Measurements from ENCODE around the gene ERC2.

ERC2 gene

DNA sequence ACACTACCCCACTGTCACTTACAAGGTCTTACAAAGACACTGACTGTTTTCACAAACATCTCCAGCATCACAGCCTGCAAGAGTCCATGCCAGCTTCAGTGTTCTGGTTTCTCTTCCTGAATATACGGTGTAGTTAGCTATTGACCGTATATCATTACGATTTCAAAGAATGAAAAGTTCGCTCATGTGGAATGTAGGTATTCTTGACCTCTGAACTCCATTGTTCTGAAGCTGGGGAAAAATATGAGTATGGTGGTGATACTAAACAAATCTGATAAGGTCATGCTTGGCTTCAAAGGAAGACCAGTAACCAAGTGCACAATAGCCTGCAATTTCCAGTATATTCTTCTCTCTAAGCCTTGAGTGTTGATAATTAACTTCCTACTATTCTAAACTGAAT is 665.5 kb downstream of the ERC2 start:
- ATAC-seq (ENCODE audit: low read depth) (no peak), DNase-seq (ENCODE audit: low spot score) (no peak)
- no peaks in the 10 kb centered on the region for H3K27me3 ChIP-seq (ENCODE audit: insufficient read depth, poor library complexity, severe bottlenecking)
- H3K4me3 ChIP-seq (ENCODE audit: severe bottlenecking): no peak overlapping the region
- H3K4me1 ChIP-seq (ENCODE audit: insufficient read depth, poor library complexity, severe bottlenecking): no peaks in the 10 kb centered on the region
- H3K27ac ChIP-seq (ENCODE audit: poor library complexity, severe bottlenecking): no peak overlapping the region
- H3K36me3 ChIP-seq (ENCODE audit: low read depth): no peaks in the 10 kb centered on the region
- H3K9me3 ChIP-seq (ENCODE audit: severe bottlenecking): no peaks in the 10 kb centered on the region
- TF ChIP-seq, protein P1, sequence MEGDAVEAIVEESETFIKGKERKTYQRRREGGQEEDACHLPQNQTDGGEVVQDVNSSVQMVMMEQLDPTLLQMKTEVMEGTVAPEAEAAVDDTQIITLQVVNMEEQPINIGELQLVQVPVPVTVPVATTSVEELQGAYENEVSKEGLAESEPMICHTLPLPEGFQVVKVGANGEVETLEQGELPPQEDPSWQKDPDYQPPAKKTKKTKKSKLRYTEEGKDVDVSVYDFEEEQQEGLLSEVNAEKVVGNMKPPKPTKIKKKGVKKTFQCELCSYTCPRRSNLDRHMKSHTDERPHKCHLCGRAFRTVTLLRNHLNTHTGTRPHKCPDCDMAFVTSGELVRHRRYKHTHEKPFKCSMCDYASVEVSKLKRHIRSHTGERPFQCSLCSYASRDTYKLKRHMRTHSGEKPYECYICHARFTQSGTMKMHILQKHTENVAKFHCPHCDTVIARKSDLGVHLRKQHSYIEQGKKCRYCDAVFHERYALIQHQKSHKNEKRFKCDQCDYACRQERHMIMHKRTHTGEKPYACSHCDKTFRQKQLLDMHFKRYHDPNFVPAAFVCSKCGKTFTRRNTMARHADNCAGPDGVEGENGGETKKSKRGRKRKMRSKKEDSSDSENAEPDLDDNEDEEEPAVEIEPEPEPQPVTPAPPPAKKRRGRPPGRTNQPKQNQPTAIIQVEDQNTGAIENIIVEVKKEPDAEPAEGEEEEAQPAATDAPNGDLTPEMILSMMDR (IDR thresholded peaks at IDR 0.05; ENCODE audit: poor library complexity, severe bottlenecking): no peak

DNA sequence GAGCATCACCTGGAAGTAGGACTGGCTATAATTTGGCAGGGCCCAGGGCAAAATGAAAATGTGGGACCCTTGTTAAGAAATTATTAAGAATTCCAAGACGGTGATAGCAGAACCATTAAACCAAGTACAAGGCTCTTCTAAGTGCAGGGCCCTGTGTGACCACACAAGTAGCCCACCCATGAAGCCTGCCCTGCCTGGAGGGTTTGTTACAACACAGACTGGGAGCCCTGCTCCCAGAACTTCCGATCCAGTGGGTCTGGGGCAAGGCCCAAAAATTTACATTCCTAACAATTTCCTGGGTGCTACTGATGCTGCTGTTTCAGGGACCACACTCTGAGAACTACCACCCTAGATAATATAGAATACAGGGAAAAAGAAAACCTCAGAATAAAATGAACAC is 666.6 kb downstream of the ERC2 start:
- Histone ChIP-seq H3K36me3 (ENCODE audit: low read depth) (no peaks in the 10 kb centered on the region), H3K27me3 (ENCODE audit: insufficient read depth, poor library complexity, severe bottlenecking) (no peaks in the 10 kb centered on the region), H3K4me1 (ENCODE audit: insufficient read depth, poor library complexity, severe bottlenecking) (no peaks in the 10 kb centered on the region), H3K4me3 (ENCODE audit: severe bottlenecking) (no peak overlapping the region), H3K9me3 (ENCODE audit: severe bottlenecking) (no peaks in the 10 kb centered on the region), H3K27ac (ENCODE audit: poor library complexity, severe bottlenecking) (no peak overlapping the region)
- ATAC-seq (ENCODE audit: low read depth): no peak
- DNase-seq (ENCODE audit: low spot score): no peak
- TF ChIP-seq, protein P1 (IDR thresholded peaks at IDR 0.05; ENCODE audit: poor library complexity, severe bottlenecking): no peak

DNA sequence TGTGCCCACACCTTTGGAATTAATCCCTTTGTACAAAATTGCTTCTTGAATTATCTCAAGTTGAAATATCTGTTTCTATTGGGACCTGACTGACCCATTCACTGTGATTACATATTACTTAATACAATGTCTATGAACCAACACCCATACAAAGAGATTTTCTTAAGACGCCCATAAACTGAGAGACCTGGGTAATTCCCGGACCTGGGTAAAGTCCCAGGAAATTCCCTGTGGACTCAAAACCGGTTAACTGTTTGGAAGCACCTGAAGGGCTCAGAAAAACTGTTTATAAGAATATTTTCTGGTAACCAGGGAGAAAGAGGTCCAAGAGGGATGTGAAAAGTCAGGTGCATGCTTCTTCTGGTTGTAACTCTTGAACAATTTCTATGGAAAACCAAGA is 667.2 kb downstream of the ERC2 start:
- H3K4me3 ChIP-seq (ENCODE audit: severe bottlenecking): no peak overlapping the region
- H3K27ac ChIP-seq (ENCODE audit: poor library complexity, severe bottlenecking): no peak overlapping the region
- H3K36me3 ChIP-seq (ENCODE audit: low read depth): no peaks in the 10 kb centered on the region
- ATAC-seq (ENCODE audit: low read depth): no peak
- TF ChIP-seq, protein P1 (IDR thresholded peaks at IDR 0.05; ENCODE audit: poor library complexity, severe bottlenecking): no peak
- no peaks in the 10 kb centered on the region for H3K27me3 ChIP-seq (ENCODE audit: insufficient read depth, poor library complexity, severe bottlenecking)
- H3K4me1 ChIP-seq (ENCODE audit: insufficient read depth, poor library complexity, severe bottlenecking): no peaks in the 10 kb centered on the region
- H3K9me3 ChIP-seq (ENCODE audit: severe bottlenecking): no peaks in the 10 kb centered on the region
- DNase-seq (ENCODE audit: low spot score): no peak

GRCh38 chr3:55797775-55798174 is 670.5 kb downstream of the ERC2 start:
- H3K4me1 ChIP-seq (ENCODE audit: insufficient read depth, poor library complexity, severe bottlenecking): no peaks in the 10 kb centered on the region
- H3K36me3 ChIP-seq (ENCODE audit: low read depth): no peaks in the 10 kb centered on the region

DNA sequence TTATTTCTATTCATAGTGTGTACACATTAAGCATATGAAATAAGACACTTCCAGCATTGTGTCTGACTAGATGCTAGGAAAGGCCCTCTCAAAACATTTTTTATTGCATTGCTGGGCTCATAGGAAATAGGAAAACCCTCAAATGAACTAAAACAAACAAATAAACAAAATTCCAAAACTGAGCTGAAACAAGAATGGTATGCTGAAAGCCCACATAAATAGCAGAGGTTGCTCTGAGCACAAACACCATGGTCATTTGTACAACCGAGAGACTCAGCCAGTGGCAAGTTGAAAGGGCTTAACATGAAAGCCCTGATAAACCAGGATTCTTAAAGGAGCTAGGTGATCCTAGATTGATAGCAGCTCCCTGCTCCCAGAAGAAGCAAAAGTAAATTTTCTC is 671.2 kb downstream of the ERC2 start:
- DNase-seq (ENCODE audit: low spot score) (no peak), ATAC-seq (ENCODE audit: low read depth) (no peak)
- TF ChIP-seq, protein P1 (IDR thresholded peaks at IDR 0.05; ENCODE audit: poor library complexity, severe bottlenecking): no peak

More at GRCh38 chr3:55797775-55798174, 670.5 kb downstream of the ERC2 start:
- no peak for DNase-seq (ENCODE audit: low spot score)
- TF ChIP-seq, protein P1 (IDR thresholded peaks at IDR 0.05; ENCODE audit: poor library complexity, severe bottlenecking): no peak
- no peak overlapping the region for H3K4me3 ChIP-seq (ENCODE audit: severe bottlenecking)
- no peak overlapping the region for H3K27ac ChIP-seq (ENCODE audit: poor library complexity, severe bottlenecking)
- no peaks in the 10 kb centered on the region for H3K27me3 ChIP-seq (ENCODE audit: insufficient read depth, poor library complexity, severe bottlenecking)
- H3K9me3 ChIP-seq (ENCODE audit: severe bottlenecking): no peaks in the 10 kb centered on the region
- ATAC-seq (ENCODE audit: low read depth): no peak

More for the DNA sequence above, 671.2 kb downstream of the ERC2 start:
- no peaks in the 10 kb centered on the region for H3K36me3 ChIP-seq (ENCODE audit: low read depth)
- no peaks in the 10 kb centered on the region for H3K4me1 ChIP-seq (ENCODE audit: insufficient read depth, poor library complexity, severe bottlenecking)
- H3K9me3 ChIP-seq (ENCODE audit: severe bottlenecking): no peaks in the 10 kb centered on the region
- H3K4me3 ChIP-seq (ENCODE audit: severe bottlenecking): no peak overlapping the region
- no peak overlapping the region for H3K27ac ChIP-seq (ENCODE audit: poor library complexity, severe bottlenecking)
- no peaks in the 10 kb centered on the region for H3K27me3 ChIP-seq (ENCODE audit: insufficient read depth, poor library complexity, severe bottlenecking)

Data from RWPE2 (cell line).